IMR-90 (cell line): ENCODE measurements around the gene CENPX. TPM values are rescaled to one million over a fixed set of nuclear protein-coding genes. Genes with fewer than 3 reads are reported as not detected.

ENCODE experiments used
- ATAC-seq: fragments of 200-7000 bp; cut with Tn5 transposase; 2 replicates; pipeline ENCODE4 v1.9.1; 2020; ENCODE audit warnings: low read depth, mild to moderate bottlenecking, moderate library complexity
- BruUV-seq: library from RNA; stranded (reverse); fragments of 400-500 nt; replicated peaks from 2 replicates; lab custom pipeline; 2021; lab: Mats Ljungman, UMichigan
- CTCF ChIA-PET: fragments of 300-600 bp; formaldehyde crosslinking; extraction: SDS; loops from one replicate; lab custom pipeline; 2021; ENCODE audit warnings: antibody characterized with exemption; lab: Yijun Ruan, JAX
- POLR2A ChIA-PET: fragments of 300-600 bp; sonication (Branson Sonifier 250); formaldehyde crosslinking; loops from one replicate; lab custom pipeline; 2022; ENCODE audit warnings: antibody characterized with exemption; ENCODE audit not compliant: unreplicated experiment; lab: Charles Lee
- DNase-seq: peaks from one replicate; pipeline ENCODE4 v3.0.0; 2013
- H2AFZ ChIP-seq: replicated peaks from 2 replicates; pipeline ENCODE3; 2013; ENCODE audit warnings: low read length, mild to moderate bottlenecking; ENCODE audit not compliant: poor library complexity
- H2AK5ac ChIP-seq: 2 replicates; pipeline ENCODE4 v1.6.1; 2013; ENCODE audit warnings: low read depth, low read length, inconsistent platforms
- H2AK9ac ChIP-seq: replicated peaks from 2 replicates; pipeline ENCODE3; 2013; ENCODE audit warnings: mild to moderate bottlenecking, low read depth, low read length, moderate library complexity; ENCODE audit not compliant: poor library complexity
- H2BK120ac ChIP-seq: 2 replicates; pipeline ENCODE4 v1.6.1; 2013; ENCODE audit warnings: low read depth, low read length, inconsistent platforms
- H2BK15ac ChIP-seq: 3 replicates; pipeline ENCODE4 v1.6.1; 2013; ENCODE audit warnings: low read depth, low read length, inconsistent platforms
- H2BK20ac ChIP-seq: 2 replicates; pipeline ENCODE4 v1.6.1; 2013; ENCODE audit warnings: low read depth, mild to moderate bottlenecking, inconsistent platforms, low read length, moderate library complexity
- H2BK5ac ChIP-seq: 2 replicates; pipeline ENCODE4 v1.6.1; 2013; ENCODE audit warnings: mild to moderate bottlenecking, low read depth, low read length, inconsistent platforms; ENCODE audit not compliant: poor library complexity, severe bottlenecking
- H3K14ac ChIP-seq: replicated peaks from 2 replicates; pipeline ENCODE4 v1.6.1; 2013; ENCODE audit warnings: low read depth, low read length, inconsistent platforms
- H3K18ac ChIP-seq: 2 replicates; pipeline ENCODE4 v1.6.1; 2013; ENCODE audit warnings: low read depth, low read length, control low read depth
- H3K23ac ChIP-seq: 2 replicates; pipeline ENCODE4 v1.6.1; 2013; ENCODE audit warnings: low read depth, low read length, inconsistent platforms
- H3K27ac ChIP-seq: 2 replicates; pipeline ENCODE4 v1.5.1; 2013; ENCODE audit warnings: mild to moderate bottlenecking, control low read depth, low read length; ENCODE audit not compliant: insufficient read depth
- H3K27me3 ChIP-seq: 2 replicates; pipeline ENCODE4 v1.6.1; 2013; ENCODE audit warnings: low read length; ENCODE audit not compliant: control insufficient read depth, insufficient read depth
- H3K36me3 ChIP-seq: 2 replicates; pipeline ENCODE4 v1.6.1; 2013; ENCODE audit warnings: low read length, mixed read lengths; ENCODE audit not compliant: control insufficient read depth, insufficient read depth
- H3K4ac ChIP-seq: 2 replicates; pipeline ENCODE4 v1.6.1; 2013; ENCODE audit warnings: low read depth, low read length, inconsistent platforms
- H3K4me1 ChIP-seq: 2 replicates; pipeline ENCODE4 v1.6.1; 2013; ENCODE audit warnings: low read length, mixed read lengths; ENCODE audit not compliant: control insufficient read depth, insufficient read depth
- H3K4me2 ChIP-seq: 2 replicates; pipeline ENCODE4 v1.6.1; 2013; ENCODE audit warnings: low read depth, mild to moderate bottlenecking, control low read depth, low read length, moderate library complexity
- H3K4me3 ChIP-seq: 2 replicates; pipeline ENCODE4 v1.5.1; 2013; ENCODE audit warnings: low read depth, mild to moderate bottlenecking, control low read depth, low read length, moderate library complexity; ENCODE audit not compliant: insufficient read depth
- H3K56ac ChIP-seq: 2 replicates; pipeline ENCODE4 v1.6.1; 2013; ENCODE audit warnings: low read length, inconsistent platforms; ENCODE audit not compliant: insufficient read depth; ENCODE audit errors: extremely low read depth
- H3K79me1 ChIP-seq, 2 experiments: 2 replicates each; pipeline ENCODE4 v1.6.1; 2013; ENCODE audit warnings: low read length in 2 of 2, inconsistent platforms in 1 of 2, low read depth in 1 of 2
- H3K9ac ChIP-seq: 2 replicates; pipeline ENCODE4 v1.6.1; 2013; ENCODE audit warnings: low read depth, low read length, control low read depth
- H3K9me1 ChIP-seq: 2 replicates; pipeline ENCODE4 v1.6.1; 2013; ENCODE audit warnings: low read length, inconsistent platforms; ENCODE audit not compliant: insufficient read depth
- H3K9me3 ChIP-seq: 2 replicates; pipeline ENCODE4 v1.6.1; 2013; ENCODE audit warnings: low read length; ENCODE audit not compliant: control insufficient read depth, insufficient read depth
- H4K20me1 ChIP-seq: 2 replicates; pipeline ENCODE4 v1.6.1; 2013; ENCODE audit warnings: low read length, inconsistent platforms; ENCODE audit not compliant: insufficient read depth
- H4K5ac ChIP-seq: 2 replicates; pipeline ENCODE4 v1.6.1; 2013; ENCODE audit warnings: mild to moderate bottlenecking, low read depth, low read length, control low read depth
- H4K8ac ChIP-seq, 2 experiments: 2 replicates each; pipeline ENCODE4 v1.6.1; 2013; ENCODE audit warnings: low read depth in 2 of 2, low read length in 2 of 2, control low read depth in 1 of 2, inconsistent platforms in 1 of 2
- H4K91ac ChIP-seq: 2 replicates; pipeline ENCODE4 v1.6.1; 2013; ENCODE audit warnings: low read depth, low read length, inconsistent platforms; ENCODE audit not compliant: insufficient read depth
- CEBPB ChIP-seq: IDR thresholded peaks from 2 replicates; pipeline ENCODE4 v1.6.1; 2012; ENCODE audit warnings: low read depth, low read length, improper control_type of control experiment
- ELK1 ChIP-seq: fragments of 150-350 bp; IDR thresholded peaks from 2 replicates; pipeline ENCODE4 v1.6.1; 2016; ENCODE audit warnings: low read depth, mild to moderate bottlenecking, low read length, moderate library complexity, borderline replicate concordance
- MAFK ChIP-seq: IDR thresholded peaks from 2 replicates; pipeline ENCODE4 v1.6.1; 2012; ENCODE audit warnings: low read depth, low read length, improper control_type of control experiment
- MAZ ChIP-seq: IDR thresholded peaks from 2 replicates; pipeline ENCODE4 v1.6.1; 2012; ENCODE audit warnings: low read depth, mild to moderate bottlenecking, low read length, improper control_type of control experiment, moderate library complexity, borderline replicate concordance
- MXI1 ChIP-seq: IDR thresholded peaks from 2 replicates; pipeline ENCODE4 v1.6.1; 2012; ENCODE audit warnings: low read depth, mild to moderate bottlenecking, low read length, moderate library complexity, borderline replicate concordance
- NFE2L2 ChIP-seq: fragments of 150-350 bp; IDR thresholded peaks from 2 replicates; pipeline ENCODE4 v1.6.1; 2016; ENCODE audit warnings: low read depth, mild to moderate bottlenecking, low read length
- POLR2A ChIP-seq: IDR thresholded peaks from 2 replicates; pipeline ENCODE4 v1.6.1; 2012; ENCODE audit warnings: mild to moderate bottlenecking, low read depth, low read length
- RAD21 ChIP-seq: IDR thresholded peaks from 2 replicates; pipeline ENCODE4 v1.6.1; 2012; ENCODE audit warnings: low read length, improper control_type of control experiment
- RFX5 ChIP-seq: IDR thresholded peaks from 2 replicates; pipeline ENCODE4 v1.8.0; 2012; ENCODE audit warnings: low read depth, mild to moderate bottlenecking, low read length, moderate library complexity
- SMC3 ChIP-seq: fragments of 150-350 bp; IDR thresholded peaks from 2 replicates; pipeline ENCODE4 v1.6.1; 2016; ENCODE audit warnings: low read depth, mild to moderate bottlenecking, antibody characterized with exemption, low read length, moderate library complexity
- USF2 ChIP-seq: fragments of 150-350 bp; IDR thresholded peaks from 2 replicates; pipeline ENCODE4 v1.6.1; 2017; ENCODE audit warnings: mild to moderate bottlenecking, antibody characterized with exemption, low read length, low read depth
- whole genome bisulfite sequencing, 2 experiments: methylation state at CpG; one replicate each; pipeline versions ENCODE4 v1.1.5 to v1.1.7; 2013; ENCODE audit warnings: missing lambda C conversion rate in 2 of 2; ENCODE audit not compliant: insufficient read length in 1 of 2; ENCODE audit errors: extremely low coverage in 2 of 2; 5-methylcytosine and 5-hydroxymethylcytosine counted together
- dilution Hi-C: fragments of 300-500 bp; cut with HindIII; formaldehyde crosslinking; loops from one replicate; pipeline ENCODE4 v1.14.3; 2018; ENCODE audit warnings: low sequenced_read_pairs; ENCODE audit not compliant: unreplicated experiment
- in situ Hi-C: fragments of 300-500 bp; cut with MboI; formaldehyde crosslinking; loops from 3 replicates; pipeline ENCODE4 v1.14.3; 2019; ENCODE audit warnings: low sequenced_read_pairs, inconsistent platforms, mixed read lengths
- intact Hi-C: fragments of 100-400 bp; cut with micrococcal nuclease; formaldehyde crosslinking; loops from 2 replicates; pipeline ENCODE4 v1.10.0; 2022
- polyA plus RNA-seq, 3 experiments: library from polyadenylated mRNA; depleted of rRNA; stranded (reverse); fragments of >200 nt; gene quantifications; 2 replicates each; pipeline ENCODE4 v1.2.3, GENCODE V29; 2012; ENCODE audit warnings: low replicate concordance in 1 of 3
- total RNA-seq: library from RNA; depleted of rRNA; stranded (reverse); fragments of >200 nt; gene quantifications from 2 replicates; pipeline ENCODE4 v1.2.3, GENCODE V29; 2012

CENPX gene
- total and polyA plus RNA-seq, 2 of the 4 experiments (the other 2 are of a cell fraction): 44.8 to 86.8 TPM

GRCh38 chr17:81976332-81977210 lies 46.1 kb downstream of the CENPX start:
- peak overlapping the region; percentile 73 to 97 for H4K8ac ChIP-seq
- no peak for DNase-seq

More at GRCh38 chr17:81976332-81977210, 46.1 kb downstream of the CENPX start:
- H4K91ac ChIP-seq: peak overlapping the region; percentile 84
- H3K4me2 ChIP-seq: peak overlapping the region; percentile 94
- peaks cover 3% of the 10 kb centered on the region for H3K9me3 ChIP-seq
- H3K4me3 ChIP-seq: peak overlapping the region; percentile 79
- ChIA-PET POLR2A (no interaction called here), CTCF (no interaction called here)
- H3K9me1 ChIP-seq: peaks cover 13% of the 10 kb centered on the region
- no peaks in the 10 kb centered on the region; the same call in 1 of the 2 replicates for H3K27me3 ChIP-seq
- H3K23ac ChIP-seq: peak overlapping the region; percentile 90
- H2BK15ac ChIP-seq: peak overlapping the region; percentile 15; the same call in 1 of the 3 replicates
- intact Hi-C loops (loop anchor here (2.0 kb wide), 1 partner anchor 40 kb away; the partner anchor contains the start of gene PYCR1), dilution Hi-C loops (no loop called here), in situ Hi-C loops (no loop called here)
- H3K18ac ChIP-seq: peak overlapping the region; percentile 7; the same call in 1 of the 2 replicates
- H2BK20ac ChIP-seq: no peak overlapping the region
- peak overlapping the region; percentile 8; the same call in 1 of the 2 replicates for H2BK120ac ChIP-seq
- H4K20me1 ChIP-seq: no peaks in the 10 kb centered on the region
- peak overlapping the region; percentile 98 for H2AK9ac ChIP-seq
- BruUV-seq: no TSS peak
- TF ChIP-seq MAZ (no peak), RFX5 (no peak), USF2 (no peak), SMC3 (no peak), RAD21 (no peak), CEBPB (no peak), POLR2A (no peak), ELK1 (no peak), MXI1 (no peak), NFE2L2 (no peak), MAFK (no peak)
- no peak overlapping the region for H3K56ac ChIP-seq
- peak overlapping the region; percentile 69 for H2BK5ac ChIP-seq
- H2AFZ ChIP-seq: peak overlapping the region; percentile 92
- H3K9ac ChIP-seq: peak overlapping the region; percentile 64
- peaks cover 3% of the 10 kb centered on the region for H3K4me1 ChIP-seq
- peak overlapping the region; percentile 71 for H2AK5ac ChIP-seq
- H3K36me3 ChIP-seq: peaks cover 3% of the 10 kb centered on the region; the same call in 1 of the 2 replicates
- H3K14ac ChIP-seq: peak overlapping the region; percentile 100
- H3K79me1 ChIP-seq: peaks cover 10 to 21% of the 10 kb centered on the region in 2 experiments; a peak in 3 of 4 replicates
- WGBS, 2 experiments: 24% methylated on average over 14 of the region's 30 CpGs; no CpG with 5 or more reads in 1 of the 2 experiments
- peak overlapping the region; percentile 82 for H3K4ac ChIP-seq
- peak overlapping the region; percentile 59 for H3K27ac ChIP-seq
- H4K5ac ChIP-seq: peak overlapping the region; percentile 90
- no peak for ATAC-seq
